Activated naive CD4-positive, alpha-beta T cell treated with anti-CD3 and anti-CD28 coated beads, Interleukin-2, amount 50 U/mL, for 16 hours (primary cell): ENCODE results near the gene SLC39A2.
"Not testable (repeated sequence)": the region's sequence is repeated elsewhere in the genome, so short reads cannot be mapped to it uniquely, and the experiment has no call there.

Experiments used
- DNase-seq: peaks from one replicate; pipeline ENCODE4 v3.0.0-alpha.2; 2020

SLC39A2 gene

GRCh38 chr14:21026274-21026987 is 27.3 kb downstream of the SLC39A2 start:
- no peak for DNase-seq

- no peak for DNase-seq
Observed at GRCh38 chr14:21026988-21027315, 27.9 kb downstream of the SLC39A2 start.

- no peak for DNase-seq
Observed at GRCh38 chr14:21029917-21030316, 30.8 kb downstream of the SLC39A2 start, which contains the start of gene TPPP2. TSS of gene TPPP2 (plus strand) at chr14:21030217. CDS start at chr14:21030582, 365 bp downstream.

GRCh38 chr14:21030531-21030930 is 31.4 kb downstream of the SLC39A2 start:
- DNase-seq = no peak

- DNase-seq = no peak
Observed at GRCh38 chr14:21032326-21033132, 33.4 kb downstream of the SLC39A2 start.

- DNase-seq = no peak
Observed at GRCh38 chr14:21033133-21033698, 34.1 kb downstream of the SLC39A2 start.

GRCh38 chr14:21034707-21035106 is 35.6 kb downstream of the SLC39A2 start, which contains the start of gene RNASE13:
TSS of gene RNASE13 (minus strand) at chr14:21034807. CDS start at chr14:21034288, 519 bp downstream.
- DNase-seq = no peak

- no peak for DNase-seq
Observed at GRCh38 chr14:21036751-21037150, 37.7 kb downstream of the SLC39A2 start.

GRCh38 chr14:21037156-21037555 is 38.1 kb downstream of the SLC39A2 start:
- no peak for DNase-seq

- DNase-seq = no peak
Observed at GRCh38 chr14:21038441-21039422, 39.6 kb downstream of the SLC39A2 start.

- no peak for DNase-seq
Observed at GRCh38 chr14:21039585-21040369, 40.7 kb downstream of the SLC39A2 start.

GRCh38 chr14:21040370-21040925 is 41.4 kb downstream of the SLC39A2 start:
- no peak for DNase-seq

- DNase-seq = not testable (repeated sequence)
Observed at GRCh38 chr14:21040941-21041340, 41.8 kb downstream of the SLC39A2 start.

GRCh38 chr14:21041676-21042433 is 42.8 kb downstream of the SLC39A2 start, which contains the start of gene RNASE7:
TSS of gene RNASE7 (plus strand) at chr14:21042362. CDS start at chr14:21042993, 631 bp downstream.
- DNase-seq = no peak

- DNase-seq = no peak
Observed at GRCh38 chr14:21042918-21043317, 43.8 kb downstream of the SLC39A2 start.

- DNase-seq = no peak
Observed at GRCh38 chr14:21043387-21043973, 44.4 kb downstream of the SLC39A2 start.

GRCh38 chr14:21043974-21044618 is 45.0 kb downstream of the SLC39A2 start:
- DNase-seq = no peak

GRCh38 chr14:21047378-21047781 is 48.3 kb downstream of the SLC39A2 start:
- no peak for DNase-seq

- DNase-seq = no peak
Observed at GRCh38 chr14:21048638-21049037, 49.5 kb downstream of the SLC39A2 start.
